ENCODE data around the gene SYDE1.

SYDE1 gene

GRCh38 chr19:15111758-15112157, 4.6 kb downstream of the SYDE1 start:
- peaks cover 5% of the 10 kb centered on the region for H3K4me1 ChIP-seq
- no peaks in the 10 kb centered on the region for H3K9me3 ChIP-seq (ENCODE audit: control insufficient read depth, low read length)
- no peak overlapping the region for H3K4me2 ChIP-seq (ENCODE audit: low read length)
- no peak overlapping the region for H2AFZ ChIP-seq
- H3K27ac ChIP-seq: no peak overlapping the region
- no peaks in the 10 kb centered on the region for H3K27me3 ChIP-seq (ENCODE audit: control insufficient read depth, insufficient read depth, low read length)
- no peaks in the 10 kb centered on the region for H3K36me3 ChIP-seq (ENCODE audit: control insufficient read depth, insufficient read depth, low read length)
- TF ChIP-seq CTCF (IDR thresholded peaks at IDR 0.05): no peak
- H3K9ac ChIP-seq: no peak overlapping the region
- no peaks in the 10 kb centered on the region for H3K79me2 ChIP-seq
- no peak overlapping the region for H3K4me3 ChIP-seq (ENCODE audit: low read depth, low read length)

GRCh38 chr19:15112385-15112784, 5.2 kb downstream of the SYDE1 start:
- Histone ChIP-seq H3K4me1 (peaks cover 5% of the 10 kb centered on the region), H3K79me2 (no peaks in the 10 kb centered on the region), H3K9me3 (ENCODE audit: control insufficient read depth, low read length) (no peaks in the 10 kb centered on the region), H3K27ac (no peak overlapping the region), H3K36me3 (ENCODE audit: control insufficient read depth, insufficient read depth, low read length) (no peaks in the 10 kb centered on the region), H3K4me2 (ENCODE audit: low read length) (no peak overlapping the region), H2AFZ (no peak overlapping the region), H3K4me3 (ENCODE audit: low read depth, low read length) (no peak overlapping the region), H3K9ac (no peak overlapping the region), H3K27me3 (ENCODE audit: control insufficient read depth, insufficient read depth, low read length) (no peaks in the 10 kb centered on the region)
- no peak for TF ChIP-seq CTCF (IDR thresholded peaks at IDR 0.05)

DNA sequence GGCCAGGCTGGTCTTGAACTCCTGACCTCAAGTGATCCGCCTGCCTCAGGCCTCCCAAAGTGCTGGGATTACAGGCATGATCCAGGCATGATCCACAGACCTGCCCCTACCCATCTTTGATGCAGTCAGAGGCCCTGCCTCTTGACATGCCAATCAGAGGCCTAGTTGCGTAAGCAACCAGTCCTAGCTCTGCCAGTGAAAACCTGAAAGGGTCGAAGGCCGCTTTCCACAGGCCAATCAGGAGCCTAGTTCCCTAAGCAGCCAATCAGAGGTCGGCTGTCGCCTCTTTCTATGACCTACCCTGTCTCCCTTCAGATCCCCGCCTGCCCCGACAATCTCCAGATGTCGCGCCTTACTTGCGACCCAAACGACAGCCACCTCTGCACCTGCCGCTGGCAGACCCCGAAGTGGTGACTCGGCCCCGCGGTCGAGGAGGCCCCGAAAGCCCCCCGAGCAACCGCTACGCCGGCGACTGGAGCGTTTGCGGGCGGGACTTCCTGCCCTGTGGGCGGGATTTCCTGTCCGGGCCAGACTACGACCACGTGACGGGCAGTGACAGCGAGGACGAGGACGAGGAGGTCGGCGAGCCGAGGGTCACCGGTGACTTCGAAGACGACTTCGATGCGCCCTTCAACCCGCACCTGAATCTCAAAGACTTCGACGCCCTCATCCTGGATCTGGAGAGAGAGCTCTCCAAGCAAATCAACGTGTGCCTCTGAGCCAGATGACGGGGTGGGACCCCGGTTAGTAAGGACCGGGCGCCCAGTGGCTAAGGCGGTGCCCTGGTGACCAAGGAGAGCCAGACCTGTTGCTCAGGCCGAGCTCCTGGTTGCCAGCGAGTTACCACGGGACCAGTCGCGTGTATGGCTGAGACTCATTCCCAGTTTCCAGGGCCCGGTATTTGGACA, 6.3 kb downstream of the SYDE1 start:
- Histone ChIP-seq H3K27ac (no peak overlapping the region), H3K4me1 (no peaks in the 10 kb centered on the region)

GRCh38 chr19:15114153-15114540, 6.9 kb downstream of the SYDE1 start:
- Histone ChIP-seq H3K4me3 (ENCODE audit: low read depth, low read length) (no peak overlapping the region), H3K27me3 (ENCODE audit: control insufficient read depth, insufficient read depth, low read length) (no peaks in the 10 kb centered on the region), H3K79me2 (no peaks in the 10 kb centered on the region), H2AFZ (no peak overlapping the region), H3K9ac (no peak overlapping the region), H3K4me2 (ENCODE audit: low read length) (no peak overlapping the region), H3K36me3 (ENCODE audit: control insufficient read depth, insufficient read depth, low read length) (no peaks in the 10 kb centered on the region), H3K27ac (no peak overlapping the region), H3K4me1 (no peaks in the 10 kb centered on the region), H3K9me3 (ENCODE audit: control insufficient read depth, low read length) (no peaks in the 10 kb centered on the region)
- TF ChIP-seq CTCF (IDR thresholded peaks at IDR 0.05): no peak

More for the DNA sequence above, 6.3 kb downstream of the SYDE1 start:
- H2AFZ ChIP-seq: no peak overlapping the region
- H3K4me3 ChIP-seq (ENCODE audit: low read depth, low read length): no peak overlapping the region
- H3K9me3 ChIP-seq (ENCODE audit: control insufficient read depth, low read length): no peaks in the 10 kb centered on the region
- H3K36me3 ChIP-seq (ENCODE audit: control insufficient read depth, insufficient read depth, low read length): no peaks in the 10 kb centered on the region
- TF ChIP-seq CTCF (IDR thresholded peaks at IDR 0.05): no peak
- no peaks in the 10 kb centered on the region for H3K79me2 ChIP-seq
- H3K4me2 ChIP-seq (ENCODE audit: low read length): no peak overlapping the region
- no peak overlapping the region for H3K9ac ChIP-seq
- H3K27me3 ChIP-seq (ENCODE audit: control insufficient read depth, insufficient read depth, low read length): no peaks in the 10 kb centered on the region

DNA sequence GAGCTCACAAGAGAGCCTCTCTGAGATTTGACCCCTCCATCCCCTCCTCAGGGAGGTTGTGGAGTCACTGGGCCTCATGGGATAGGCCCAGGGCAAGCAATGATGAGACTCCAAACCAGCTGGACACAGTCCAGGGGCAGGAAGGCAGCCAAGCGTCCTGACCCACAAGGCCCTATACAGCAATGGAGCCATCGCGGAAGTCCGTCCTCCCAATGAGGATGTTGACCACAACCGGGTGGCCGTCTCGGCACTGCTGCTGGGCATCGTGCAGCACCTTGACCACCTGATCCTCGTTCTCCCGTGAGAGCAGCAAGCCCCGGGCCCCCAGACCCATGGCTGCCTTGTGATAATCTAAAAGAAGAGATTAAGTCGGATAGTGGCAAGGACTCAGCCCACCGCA, 7.9 kb downstream of the SYDE1 start:
- no peaks in the 10 kb centered on the region for H3K36me3 ChIP-seq (ENCODE audit: control insufficient read depth, insufficient read depth, low read length)
- H3K9me3 ChIP-seq (ENCODE audit: control insufficient read depth, low read length): no peaks in the 10 kb centered on the region
- no peaks in the 10 kb centered on the region for H3K4me1 ChIP-seq
- no peaks in the 10 kb centered on the region for H3K27me3 ChIP-seq (ENCODE audit: control insufficient read depth, insufficient read depth, low read length)
- no peak overlapping the region for H3K4me3 ChIP-seq (ENCODE audit: low read depth, low read length)
- no peak overlapping the region for H3K9ac ChIP-seq
- H2AFZ ChIP-seq: no peak overlapping the region
- no peaks in the 10 kb centered on the region for H3K79me2 ChIP-seq
- H3K27ac ChIP-seq: no peak overlapping the region
- TF ChIP-seq CTCF (IDR thresholded peaks at IDR 0.05): no peak
- H3K4me2 ChIP-seq (ENCODE audit: low read length): no peak overlapping the region

Measured in parathyroid adenoma (tissue), 2 donors.